HL-60/S4 treated with retinoic acid at 250 ng/mL for 4 days and 3 days (cell line): ENCODE data around the gene RNF149.
"Not testable (repeated sequence)": the region's sequence is repeated elsewhere in the genome, so short reads cannot be mapped to it uniquely, and the experiment has no call there.

ENCODE experiments used
- in situ Hi-C: fragments of 300-500 bp; cut with MboI; formaldehyde crosslinking; loops from 2 replicates; pipeline ENCODE4 v1.7.0; 2022; ENCODE audit warnings: low sequenced_read_pairs

The RNF149 gene

GRCh38 chr2:101263377-101263800, 45.1 kb downstream of the RNF149 start:
- in situ Hi-C loops, result no loop called here

GRCh38 chr2:101262142-101262541, 46.4 kb downstream of the RNF149 start:
- in situ Hi-C loops, result no loop called here

- in situ Hi-C loops, result no loop called here
Observed at GRCh38 chr2:101258804-101259203, 49.7 kb downstream of the RNF149 start.

- in situ Hi-C loops, result no loop called here
Observed at GRCh38 chr2:101256316-101256715, 52.2 kb downstream of the RNF149 start.

DNA sequence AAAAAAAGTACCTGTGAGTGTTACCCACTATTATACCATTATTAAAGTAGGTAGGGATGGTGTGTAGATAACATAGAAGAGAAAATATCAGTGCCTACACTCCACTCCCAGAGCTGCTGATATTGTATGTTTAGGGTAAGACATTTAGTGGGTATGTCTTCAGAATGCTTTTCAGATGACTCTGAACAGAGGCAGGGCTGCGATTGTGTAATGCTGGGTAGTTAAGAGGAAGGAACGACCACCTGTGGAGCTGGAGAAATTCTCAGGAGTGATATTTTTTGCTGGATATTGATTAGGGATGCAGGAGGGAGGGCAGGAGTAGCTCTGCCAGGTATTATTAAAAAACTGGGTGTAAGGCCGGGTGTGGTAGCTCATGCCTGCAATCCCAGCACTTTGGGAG, 53.0 kb downstream of the RNF149 start:
- in situ Hi-C loops, result no loop called here

GRCh38 chr2:101253703-101254450, 54.6 kb downstream of the RNF149 start:
- in situ Hi-C loops, result no loop called here

DNA sequence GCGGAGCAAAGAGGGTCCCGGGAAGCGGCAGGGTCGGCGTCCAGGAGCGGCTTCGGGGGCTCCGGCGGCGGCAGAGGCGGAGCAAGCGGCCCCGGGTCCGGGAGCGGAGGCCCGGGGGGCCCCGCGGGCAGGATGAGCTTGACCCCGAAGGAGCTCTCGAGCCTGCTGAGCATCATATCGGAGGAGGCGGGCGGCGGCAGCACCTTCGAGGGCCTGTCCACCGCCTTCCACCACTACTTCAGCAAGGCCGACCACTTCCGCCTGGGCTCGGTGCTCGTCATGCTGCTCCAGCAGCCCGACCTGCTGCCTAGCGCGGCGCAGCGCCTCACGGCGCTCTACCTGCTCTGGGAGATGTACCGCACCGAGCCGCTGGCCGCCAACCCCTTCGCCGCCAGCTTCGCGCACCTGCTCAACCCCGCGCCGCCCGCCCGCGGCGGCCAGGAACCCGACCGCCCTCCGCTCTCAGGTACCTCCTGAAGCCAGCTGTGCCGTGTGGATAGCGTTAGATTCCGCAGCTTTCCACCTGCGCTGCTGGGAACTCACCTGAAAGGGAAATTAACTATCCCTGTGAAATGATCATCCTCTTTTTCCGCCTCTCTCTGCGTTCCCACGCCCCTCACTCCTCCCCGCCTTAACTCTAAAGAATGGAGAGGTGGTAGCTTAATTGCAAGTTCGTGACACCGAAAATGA, 55.3 kb downstream of the RNF149 start:
- in situ Hi-C loops, result no loop called here

DNA sequence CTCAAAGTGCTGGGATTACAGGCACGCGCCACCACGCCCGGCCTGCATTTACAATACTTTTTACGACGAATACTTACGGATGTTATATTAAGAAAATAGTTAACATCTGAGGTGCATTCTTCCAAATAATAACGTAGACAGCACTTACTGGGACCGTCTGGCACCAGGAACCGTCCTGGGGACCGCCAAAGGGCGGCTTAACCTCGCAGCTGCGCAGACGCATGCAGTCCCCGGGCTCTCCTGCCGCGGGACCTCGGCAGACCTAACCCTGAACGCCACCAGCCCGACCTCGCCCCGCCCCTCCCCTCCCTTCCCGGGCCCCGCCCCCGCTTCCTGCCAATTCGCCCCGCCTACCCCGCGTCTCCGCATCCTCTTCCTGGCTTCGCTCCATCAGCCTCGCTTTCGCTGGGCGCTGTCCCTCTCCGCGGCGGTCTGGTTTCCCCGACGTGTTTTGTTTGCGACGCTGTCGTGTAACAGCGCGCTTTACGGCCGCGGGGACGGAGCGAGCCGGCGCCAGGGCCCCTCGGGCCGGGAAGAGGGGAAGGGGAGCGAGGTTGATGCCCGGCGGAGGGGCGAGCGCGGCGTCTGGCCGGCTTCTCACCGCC, 56.0 kb downstream of the RNF149 start, which contains the start of gene CNOT11:
Gene CNOT11, plus strand, starts transcription at position 479 of the 605 bp plus-strand sequence. Its CDS starts 79 bp downstream, at position 558.
- in situ Hi-C loops, result no loop called here

- in situ Hi-C loops, result no loop called here
Observed at GRCh38 chr2:101251844-101252407, 56.6 kb downstream of the RNF149 start.

GRCh38 chr2:101251246-101251781, 57.2 kb downstream of the RNF149 start:
- in situ Hi-C loops, result not testable (repeated sequence)

- in situ Hi-C loops, result no loop called here
Observed at GRCh38 chr2:101249826-101250225, 58.7 kb downstream of the RNF149 start.

- in situ Hi-C loops, result not testable (repeated sequence)
Observed at GRCh38 chr2:101248756-101249155, 59.7 kb downstream of the RNF149 start.

DNA sequence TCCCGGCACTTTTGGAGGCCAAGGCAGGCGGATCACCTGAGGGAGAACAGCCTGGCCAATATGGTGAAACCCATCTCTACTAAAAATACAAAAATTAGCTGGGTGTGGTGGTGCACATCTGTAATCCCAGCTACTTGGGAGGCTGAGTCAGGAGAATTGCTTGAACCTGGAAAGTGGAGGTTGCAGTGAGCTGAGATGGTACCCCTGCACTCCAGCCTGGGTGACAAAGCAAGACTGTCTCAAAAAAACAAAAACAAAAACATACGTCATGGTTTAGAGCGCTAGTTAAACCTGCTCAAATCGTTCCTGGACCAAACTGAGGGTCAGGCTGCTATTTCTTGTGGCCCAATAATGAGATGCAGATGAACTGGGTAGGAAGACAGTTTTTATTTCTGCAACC, 63.0 kb downstream of the RNF149 start:
- in situ Hi-C loops, result not testable (repeated sequence)

- in situ Hi-C loops, result not testable (repeated sequence)
Observed at GRCh38 chr2:101244899-101245298, 63.6 kb downstream of the RNF149 start.

GRCh38 chr2:101244373-101244772, 64.1 kb downstream of the RNF149 start:
- in situ Hi-C loops, result not testable (repeated sequence)

GRCh38 chr2:101241158-101241557, 67.3 kb downstream of the RNF149 start:
- in situ Hi-C loops, result no loop called here

GRCh38 chr2:101240694-101241093, 67.8 kb downstream of the RNF149 start:
- in situ Hi-C loops, result not testable (repeated sequence)

- in situ Hi-C loops, result not testable (repeated sequence)
Observed at GRCh38 chr2:101239760-101240118, 68.8 kb downstream of the RNF149 start.

DNA sequence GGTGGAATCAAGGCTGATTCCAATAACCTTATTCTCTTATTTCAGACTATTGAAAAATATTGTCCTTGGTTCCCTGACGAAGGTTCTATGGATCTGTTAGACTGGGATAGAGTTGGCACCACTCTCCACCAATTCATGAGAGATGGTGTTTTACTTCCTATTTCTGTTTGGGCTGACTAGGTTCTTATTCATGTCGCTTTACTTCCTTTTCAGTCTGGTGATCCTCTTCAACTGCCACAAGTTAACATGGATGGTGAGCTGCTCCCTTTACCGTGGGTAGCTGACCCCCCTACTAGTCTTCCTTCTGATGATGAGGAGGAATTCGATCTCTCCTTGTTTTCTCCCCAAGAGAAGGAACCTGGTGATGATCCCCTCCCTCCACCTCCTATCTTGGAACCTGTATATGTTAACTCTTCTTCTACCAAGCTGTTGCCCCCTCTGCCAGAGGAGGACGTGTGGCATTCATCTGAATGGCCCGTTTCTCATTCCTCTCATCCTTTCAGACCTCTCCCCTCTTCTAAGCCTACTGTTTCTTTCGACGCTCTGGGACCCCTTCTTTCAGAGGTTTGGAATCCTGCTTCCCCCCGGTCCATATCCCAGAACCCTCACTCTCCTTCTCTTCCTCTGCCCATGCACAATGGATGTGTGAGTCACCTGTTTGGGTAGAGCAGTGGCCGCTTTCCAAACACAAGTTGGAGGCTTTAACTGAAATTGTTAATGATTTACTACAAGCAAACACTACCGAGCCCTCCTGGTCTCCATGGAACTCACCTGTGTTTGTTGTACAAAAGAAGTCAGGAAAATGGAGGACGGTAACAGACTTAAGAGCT, 69.4 kb downstream of the RNF149 start:
- in situ Hi-C loops, result no loop called here

GRCh38 chr2:101237944-101238343, 70.6 kb downstream of the RNF149 start:
- in situ Hi-C loops, result not testable (repeated sequence)
